NCI-H2029 (cell line): ENCODE measurements around the gene FKBP8.
A peak's percentile ranks its signal among the peaks of the same experiment; 100 is the strongest.
"Not testable (repeated sequence)": the region's sequence is repeated elsewhere in the genome, so short reads cannot be mapped to it uniquely, and the experiment has no call there.

Source experiments
- DNase-seq: peaks from one replicate; lab custom pipeline; 2025; lab: John Stamatoyannopoulos, UW

The FKBP8 gene

GRCh38 chr19:18558604-18559003 lies 15.2 kb upstream of the FKBP8 start:
- no peak for DNase-seq

GRCh38 chr19:18558202-18558555 lies 14.8 kb upstream of the FKBP8 start:
- no peak for DNase-seq

GRCh38 chr19:18557411-18558201 lies 14.2 kb upstream of the FKBP8 start, which contains the start of gene KXD1:
KXD1 (plus strand) TSS chr19:18557870; CDS start chr19:18562057, 4,187 bp downstream.
- peak; percentile 99 for DNase-seq

GRCh38 chr19:18551631-18552030 lies 8.3 kb upstream of the FKBP8 start:
- DNase-seq = no peak

GRCh38 chr19:18543814-18544475 lies 572 bp upstream of the FKBP8 start:
- DNase-seq = peak; percentile 68

- DNase-seq = no peak
These were observed 1.1 kb downstream of the FKBP8 start for GRCh38 chr19:18541992-18542940.

GRCh38 chr19:18541258-18541991 lies 1.9 kb downstream of the FKBP8 start:
- no peak for DNase-seq

- DNase-seq = not testable (repeated sequence)
These were observed 3.2 kb downstream of the FKBP8 start for GRCh38 chr19:18540200-18540599.

GRCh38 chr19:18539372-18539771 lies 4.0 kb downstream of the FKBP8 start:
- DNase-seq = no peak

- DNase-seq = no peak
These were observed 5.3 kb downstream of the FKBP8 start for GRCh38 chr19:18538115-18538514.

GRCh38 chr19:18537431-18537830 lies 5.9 kb downstream of the FKBP8 start:
- DNase-seq = no peak

GRCh38 chr19:18536475-18536874 lies 6.9 kb downstream of the FKBP8 start:
- no peak for DNase-seq

GRCh38 chr19:18533058-18533457 lies 10.3 kb downstream of the FKBP8 start:
- DNase-seq = no peak

GRCh38 chr19:18532168-18532890 lies 11.0 kb downstream of the FKBP8 start:
- DNase-seq = no peak

GRCh38 chr19:18531485-18531884 lies 11.9 kb downstream of the FKBP8 start:
- no peak for DNase-seq

GRCh38 chr19:18529782-18530181 lies 13.6 kb downstream of the FKBP8 start:
- no peak for DNase-seq

GRCh38 chr19:18526316-18526715 lies 17.1 kb downstream of the FKBP8 start:
- no peak for DNase-seq

- DNase-seq = no peak
These were observed 19.5 kb downstream of the FKBP8 start for GRCh38 chr19:18523841-18524240.

GRCh38 chr19:18522862-18523440 lies 20.4 kb downstream of the FKBP8 start:
- DNase-seq = not testable (repeated sequence)

- DNase-seq = peak; percentile 100
These were observed 21.1 kb downstream of the FKBP8 start for GRCh38 chr19:18522124-18522861.
